Progenitor cell of endocrine pancreas (in vitro differentiated cells): ENCODE results near the gene NHSL1. TPM values are rescaled to one million over a fixed set of nuclear protein-coding genes. Genes with fewer than 3 reads are reported as not detected.

Experiments
- DNase-seq: peaks from one replicate; pipeline ENCODE4 v3.0.0; 2021; ENCODE audit warnings: low spot score; ENCODE audit not compliant: unreplicated experiment
- H3K27ac Mint-ChIP-seq: 2 replicates; pipeline ENCODE4 v1.8.0; 2021; ENCODE audit warnings: mild to moderate bottlenecking, moderate library complexity, mixed read lengths
- H3K27me3 Mint-ChIP-seq: 2 replicates; pipeline ENCODE4 v1.8.0; 2021; ENCODE audit warnings: mixed read lengths
- H3K36me3 Mint-ChIP-seq: 2 replicates; pipeline ENCODE4 v1.8.0; 2022; ENCODE audit warnings: mixed read lengths; ENCODE audit not compliant: insufficient read depth
- H3K4me1 Mint-ChIP-seq: 2 replicates; pipeline ENCODE4 v1.8.0; 2021; ENCODE audit warnings: low read depth, mixed read lengths
- H3K4me3 Mint-ChIP-seq: 2 replicates; pipeline ENCODE4 v1.8.0; 2021; ENCODE audit warnings: low read depth, mild to moderate bottlenecking, moderate library complexity, mixed read lengths
- H3K9me3 Mint-ChIP-seq: 2 replicates; pipeline ENCODE4 v1.8.0; 2021; ENCODE audit warnings: low read depth, mixed read lengths
- total RNA-seq: library from RNA; stranded (reverse); gene quantifications from 2 replicates; pipeline ENCODE4 v1.2.1, GENCODE V29; 2021
- TF ChIP-seq, protein P1 (sequence below): fragments of 200-600 bp; sonication (generic); IDR thresholded peaks from one replicate; pipeline ENCODE4 v1.5.0; 2021; ENCODE audit warnings: antibody characterized with exemption, mild to moderate bottlenecking; ENCODE audit not compliant: unreplicated experiment

The NHSL1 gene
- total RNA-seq, 1 donor from 2014 or later = 86.5 TPM

DNA sequence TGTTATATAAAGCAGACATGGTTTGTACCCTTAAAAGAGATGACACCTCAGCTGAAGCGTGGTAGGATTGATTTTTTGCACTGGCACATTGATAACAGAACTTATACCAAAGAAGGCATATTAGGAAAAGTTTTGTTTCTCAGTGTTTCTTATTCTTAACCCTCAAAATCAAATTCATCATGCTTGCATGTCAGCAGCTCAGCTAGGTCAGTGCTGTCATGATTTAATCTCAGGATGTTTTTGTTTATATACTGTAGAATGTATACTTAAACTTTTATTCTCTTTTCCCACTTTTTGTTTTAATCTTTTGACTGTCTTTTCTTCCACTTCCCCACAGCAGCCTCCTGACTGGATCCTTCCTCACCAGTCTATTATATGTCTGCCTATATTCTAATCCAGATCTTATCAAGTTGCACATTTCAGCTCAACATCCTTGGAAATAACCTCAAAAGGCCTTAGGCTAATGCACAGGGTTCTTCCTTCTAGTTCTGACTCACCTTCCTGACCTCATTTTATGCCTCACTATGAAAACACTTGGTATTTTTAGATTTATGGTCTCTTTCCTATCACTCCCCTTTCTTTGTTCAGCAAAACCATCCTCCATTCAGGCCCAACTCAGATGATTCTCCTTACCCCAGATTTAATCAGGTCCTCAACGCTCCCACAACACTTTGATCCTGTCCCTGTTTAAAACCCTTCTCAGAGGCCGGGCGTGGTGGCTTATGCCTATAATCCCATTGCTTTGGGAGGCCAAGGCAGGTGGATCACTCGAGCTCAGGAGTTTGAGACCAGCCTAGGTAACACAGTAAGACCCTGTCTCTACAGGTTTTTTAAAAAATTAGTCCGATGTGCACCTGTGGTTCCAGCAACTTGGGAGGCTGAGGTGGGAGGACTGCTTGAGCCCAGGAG lies 88.1 kb downstream of the NHSL1 start:
- TF ChIP-seq, protein P1, sequence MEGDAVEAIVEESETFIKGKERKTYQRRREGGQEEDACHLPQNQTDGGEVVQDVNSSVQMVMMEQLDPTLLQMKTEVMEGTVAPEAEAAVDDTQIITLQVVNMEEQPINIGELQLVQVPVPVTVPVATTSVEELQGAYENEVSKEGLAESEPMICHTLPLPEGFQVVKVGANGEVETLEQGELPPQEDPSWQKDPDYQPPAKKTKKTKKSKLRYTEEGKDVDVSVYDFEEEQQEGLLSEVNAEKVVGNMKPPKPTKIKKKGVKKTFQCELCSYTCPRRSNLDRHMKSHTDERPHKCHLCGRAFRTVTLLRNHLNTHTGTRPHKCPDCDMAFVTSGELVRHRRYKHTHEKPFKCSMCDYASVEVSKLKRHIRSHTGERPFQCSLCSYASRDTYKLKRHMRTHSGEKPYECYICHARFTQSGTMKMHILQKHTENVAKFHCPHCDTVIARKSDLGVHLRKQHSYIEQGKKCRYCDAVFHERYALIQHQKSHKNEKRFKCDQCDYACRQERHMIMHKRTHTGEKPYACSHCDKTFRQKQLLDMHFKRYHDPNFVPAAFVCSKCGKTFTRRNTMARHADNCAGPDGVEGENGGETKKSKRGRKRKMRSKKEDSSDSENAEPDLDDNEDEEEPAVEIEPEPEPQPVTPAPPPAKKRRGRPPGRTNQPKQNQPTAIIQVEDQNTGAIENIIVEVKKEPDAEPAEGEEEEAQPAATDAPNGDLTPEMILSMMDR = no peak
- Mint-ChIP-seq H3K4me1 (peaks cover under 1% of the 10 kb centered on the region), H3K36me3 (peaks cover 50% of the 10 kb centered on the region), H3K9me3 (no peaks in the 10 kb centered on the region), H3K27ac (no peak overlapping the region), H3K4me3 (no peak overlapping the region), H3K27me3 (no peaks in the 10 kb centered on the region)
- no peak for DNase-seq

DNA sequence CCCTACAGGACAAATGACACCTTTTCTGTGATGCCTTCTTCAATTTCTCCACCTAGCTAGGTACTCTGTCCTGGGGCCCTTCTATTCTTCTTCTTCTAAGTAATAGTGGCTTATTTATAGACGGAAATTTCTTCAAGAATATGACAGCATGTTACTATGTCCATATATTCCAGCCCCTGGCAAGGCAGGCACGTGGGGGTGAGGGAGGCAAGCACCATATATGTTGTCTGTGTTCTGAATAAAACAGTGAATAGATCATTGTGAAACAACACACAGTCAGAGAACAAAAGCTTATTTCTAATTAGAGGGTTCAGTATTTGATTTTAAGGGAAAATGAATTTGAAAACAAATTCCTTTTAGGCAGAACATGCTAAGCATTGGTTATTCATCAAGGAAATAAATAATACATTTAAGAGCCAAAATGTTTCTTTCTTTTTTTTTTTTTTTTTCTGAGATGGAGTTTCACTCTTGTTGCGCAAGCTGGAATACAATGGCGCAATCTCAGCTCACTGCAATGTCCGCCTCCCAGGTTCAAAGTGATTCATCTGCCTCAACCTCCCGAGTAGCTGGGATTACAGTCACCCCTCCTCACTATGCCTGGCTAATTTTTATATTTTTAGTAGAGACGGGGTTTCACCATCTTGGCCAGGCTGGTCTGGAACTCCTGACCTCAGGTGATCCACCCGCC lies 89.1 kb downstream of the NHSL1 start:
- DNase-seq = no peak
- peaks cover 51% of the 10 kb centered on the region for H3K36me3 Mint-ChIP-seq
- H3K27me3 Mint-ChIP-seq = no peaks in the 10 kb centered on the region
- TF ChIP-seq, protein P1 = no peak
- H3K9me3 Mint-ChIP-seq = no peaks in the 10 kb centered on the region
- no peak overlapping the region for H3K27ac Mint-ChIP-seq
- H3K4me1 Mint-ChIP-seq = peaks cover 6% of the 10 kb centered on the region
- no peak overlapping the region for H3K4me3 Mint-ChIP-seq

DNA sequence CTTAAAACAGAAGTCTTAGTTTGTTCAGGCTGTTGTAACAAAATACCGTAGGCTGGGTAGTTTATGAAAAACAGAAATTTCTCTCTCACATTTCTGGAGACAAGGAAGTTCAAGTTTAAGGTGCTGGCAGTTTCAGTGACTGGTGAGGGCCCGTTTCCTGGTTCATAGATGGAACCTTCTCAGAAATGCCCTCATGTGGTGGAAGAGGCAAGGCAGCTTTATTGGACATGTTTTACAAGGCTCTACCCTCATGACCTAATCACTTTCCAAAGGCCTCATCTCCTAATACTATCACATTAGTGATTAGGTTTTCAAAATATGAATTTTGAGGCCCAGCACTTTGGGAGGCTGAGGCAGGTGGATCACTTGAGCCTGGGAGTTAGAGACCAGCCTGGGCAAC lies 92.9 kb downstream of the NHSL1 start:
- H3K4me1 Mint-ChIP-seq = peaks cover 9% of the 10 kb centered on the region
- no peak overlapping the region for H3K27ac Mint-ChIP-seq
- H3K27me3 Mint-ChIP-seq = no peaks in the 10 kb centered on the region
- TF ChIP-seq, protein P1 = no peak
- no peaks in the 10 kb centered on the region for H3K9me3 Mint-ChIP-seq
- H3K4me3 Mint-ChIP-seq = peak overlapping the region; percentile 92
- H3K36me3 Mint-ChIP-seq = peaks cover 33% of the 10 kb centered on the region
- no peak for DNase-seq

DNA sequence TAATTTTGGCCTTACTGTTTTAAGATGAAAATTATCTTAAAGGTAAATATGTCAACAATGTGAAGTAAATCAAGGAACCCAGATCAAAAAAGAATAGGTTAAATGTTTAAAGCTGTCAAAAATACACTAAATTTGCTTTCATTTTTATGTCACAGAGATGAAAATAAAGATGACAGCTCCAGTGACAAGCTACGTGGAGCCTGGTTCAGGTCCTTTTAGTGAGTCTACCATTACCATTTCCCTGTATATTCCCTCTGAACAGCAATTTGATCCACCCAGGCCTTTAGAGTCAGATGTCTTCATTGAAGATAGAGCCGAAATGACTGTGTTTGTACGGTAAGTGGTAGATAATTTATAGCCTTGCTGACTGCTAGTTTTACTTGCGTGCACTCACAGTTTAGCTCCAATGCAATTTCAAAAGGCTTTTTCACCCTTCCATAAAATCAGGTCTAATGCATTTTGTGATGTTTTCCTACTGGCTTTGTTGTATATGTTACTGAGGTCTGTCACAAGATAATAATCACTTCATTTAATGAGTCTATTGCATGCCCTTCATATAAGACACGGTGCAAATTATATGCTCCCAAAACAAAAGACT lies 93.4 kb downstream of the NHSL1 start:
- Mint-ChIP-seq H3K4me1 (peaks cover 10% of the 10 kb centered on the region), H3K27ac (no peak overlapping the region), H3K36me3 (peaks cover 29% of the 10 kb centered on the region), H3K9me3 (no peaks in the 10 kb centered on the region), H3K4me3 (peak overlapping the region; percentile 92), H3K27me3 (no peaks in the 10 kb centered on the region)
- TF ChIP-seq, protein P1 = no peak
- DNase-seq = no peak

DNA sequence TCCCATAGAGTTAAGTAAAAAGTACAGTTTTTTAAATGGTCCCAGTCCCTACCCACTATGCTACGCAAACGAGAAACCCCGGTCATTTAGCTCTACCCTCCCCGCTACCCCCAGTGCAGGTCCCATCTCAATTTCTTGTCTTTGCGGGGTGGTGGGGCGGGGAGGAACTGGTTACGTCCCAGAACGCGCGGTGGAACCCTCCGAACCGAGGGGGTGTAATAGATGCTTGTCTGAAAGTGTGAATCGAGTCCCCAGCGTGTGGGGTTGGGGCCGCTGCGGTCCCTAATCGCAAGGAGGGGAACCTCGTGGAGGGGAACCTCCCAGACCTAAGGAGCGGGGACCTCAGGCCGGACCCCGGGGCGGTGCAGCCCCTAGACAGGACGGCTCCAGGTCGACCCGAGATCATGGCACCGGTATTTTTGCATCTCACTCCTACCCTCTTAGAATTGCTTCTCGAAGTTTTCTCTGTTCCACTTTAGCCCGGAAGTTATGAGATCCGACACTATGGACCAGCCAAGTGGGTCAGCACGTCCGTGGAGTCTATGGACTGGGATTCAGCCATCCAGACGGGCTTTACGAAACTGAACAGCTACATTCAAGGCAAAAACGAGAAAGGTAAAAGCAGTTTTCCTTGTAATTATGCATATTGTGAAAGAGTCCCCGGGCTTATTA lies 94.5 kb downstream of the NHSL1 start:
- H3K4me3 Mint-ChIP-seq = peak overlapping the region; percentile 92
- peak overlapping the region; percentile 91 for H3K27ac Mint-ChIP-seq
- no peaks in the 10 kb centered on the region for H3K9me3 Mint-ChIP-seq
- no peak for DNase-seq
- no peaks in the 10 kb centered on the region for H3K27me3 Mint-ChIP-seq
- peaks cover 12% of the 10 kb centered on the region for H3K4me1 Mint-ChIP-seq
- peaks cover 21% of the 10 kb centered on the region for H3K36me3 Mint-ChIP-seq
- TF ChIP-seq, protein P1 = no peak
